Left lung (tissue), 10 donors: ENCODE results near the gene ZNF697. TPM values are rescaled to one million over a fixed set of nuclear protein-coding genes. Genes with fewer than 3 reads are reported as not detected.
"Not testable (repeated sequence)": the region's sequence is repeated elsewhere in the genome, so short reads cannot be mapped to it uniquely, and the experiment has no call there.

ENCODE experiments used
- ATAC-seq: fragments of 200-7000 bp; cut with Tn5 transposase; one replicate; pipeline ENCODE4 v1.9.1; 2020; ENCODE audit warnings: moderate library complexity
- DNase-seq, 4 donors: peaks; one replicate each; pipeline ENCODE4 v3.0.0-alpha.2; 2013 to 2020
- H3K27ac ChIP-seq, 2 donors: fragments of 200-600 bp; sonication (generic) in 1 of 2; one replicate each; pipeline versions ENCODE4 v1.5.0 to v1.8.0; 2020 to 2021
- H3K27me3 ChIP-seq, 2 donors: fragments of 200-600 bp; sonication (generic) in 1 of 2; one replicate each; pipeline versions ENCODE4 v1.5.0 to v1.8.0; 2020 to 2021
- H3K36me3 ChIP-seq, 2 donors: fragments of 200-600 bp; sonication (generic) in 1 of 2; one replicate each; pipeline versions ENCODE4 v1.5.0 to v1.8.0; 2020 to 2021
- H3K4me1 ChIP-seq, 2 donors: fragments of 200-600 bp; one replicate each; pipeline ENCODE4 v1.8.0; 2021
- H3K4me3 ChIP-seq, 2 donors: fragments of 200-600 bp; sonication (generic) in 1 of 2; one replicate each; pipeline versions ENCODE4 v1.5.0 to v1.8.0; 2020 to 2021; ENCODE audit warnings: mild to moderate bottlenecking in 1 of 2
- H3K9me3 ChIP-seq, 2 donors: fragments of 200-600 bp; sonication (generic) in 1 of 2; one replicate each; pipeline versions ENCODE4 v1.5.0 to v1.8.0; 2020 to 2021
- intact Hi-C, 2 donors: fragments of 100-400 bp; cut with DNase I; formaldehyde crosslinking; loops; one replicate each; pipeline versions ENCODE4 v1.11.2 to v1.14.2; 2022
- polyA plus RNA-seq, 6 donors: library from polyadenylated mRNA; unstranded; fragments of 120-200 nt; gene quantifications; one replicate each; pipeline ENCODE4 v1.2.1, GENCODE V29; 2013; ENCODE audit not compliant: insufficient read length in 6 of 6
- total RNA-seq, 2 donors: library from RNA; stranded (reverse); fragmentation: NEBNext Ultra II Directional; extraction: Animal tissue kit (Norgen Biotek cat#: 25700); gene quantifications; one replicate each; pipeline ENCODE4 v1.2.1, GENCODE V29; 2021
- TF ChIP-seq, protein P1 (sequence below), 2 donors: fragments of 200-600 bp; sonication (generic) in 1 of 2; IDR thresholded peaks; one replicate each; pipeline versions ENCODE4 v1.5.0 to v1.8.0; 2021; ENCODE audit warnings: antibody characterized with exemption in 2 of 2
- donor health status: DM: no; HTN: yes; CAD: no.
- donor health status: DM: no; HTN: no; CAD: no.

The ZNF697 gene
- total and polyA plus RNA-seq, 8 donors, result 8.0 to 27.2 (median 25.9) TPM

GRCh38 chr1:119573886-119574285 lies 74.2 kb downstream of the ZNF697 start:
- H3K27ac ChIP-seq, result no peak overlapping the region
- TF ChIP-seq, protein P1, sequence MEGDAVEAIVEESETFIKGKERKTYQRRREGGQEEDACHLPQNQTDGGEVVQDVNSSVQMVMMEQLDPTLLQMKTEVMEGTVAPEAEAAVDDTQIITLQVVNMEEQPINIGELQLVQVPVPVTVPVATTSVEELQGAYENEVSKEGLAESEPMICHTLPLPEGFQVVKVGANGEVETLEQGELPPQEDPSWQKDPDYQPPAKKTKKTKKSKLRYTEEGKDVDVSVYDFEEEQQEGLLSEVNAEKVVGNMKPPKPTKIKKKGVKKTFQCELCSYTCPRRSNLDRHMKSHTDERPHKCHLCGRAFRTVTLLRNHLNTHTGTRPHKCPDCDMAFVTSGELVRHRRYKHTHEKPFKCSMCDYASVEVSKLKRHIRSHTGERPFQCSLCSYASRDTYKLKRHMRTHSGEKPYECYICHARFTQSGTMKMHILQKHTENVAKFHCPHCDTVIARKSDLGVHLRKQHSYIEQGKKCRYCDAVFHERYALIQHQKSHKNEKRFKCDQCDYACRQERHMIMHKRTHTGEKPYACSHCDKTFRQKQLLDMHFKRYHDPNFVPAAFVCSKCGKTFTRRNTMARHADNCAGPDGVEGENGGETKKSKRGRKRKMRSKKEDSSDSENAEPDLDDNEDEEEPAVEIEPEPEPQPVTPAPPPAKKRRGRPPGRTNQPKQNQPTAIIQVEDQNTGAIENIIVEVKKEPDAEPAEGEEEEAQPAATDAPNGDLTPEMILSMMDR (IDR thresholded peaks at IDR 0.05), result no peak
- no peak for ATAC-seq
- no peaks in the 10 kb centered on the region for H3K9me3 ChIP-seq
- H3K4me3 ChIP-seq, result no peak overlapping the region
- no peaks in the 10 kb centered on the region for H3K36me3 ChIP-seq
- H3K4me1 ChIP-seq, result peaks cover 0 to 17% of the 10 kb centered on the region in 2 donors
- H3K27me3 ChIP-seq, result no peaks in the 10 kb centered on the region
- intact Hi-C loops, result no loop called here
- no peak for DNase-seq

DNA sequence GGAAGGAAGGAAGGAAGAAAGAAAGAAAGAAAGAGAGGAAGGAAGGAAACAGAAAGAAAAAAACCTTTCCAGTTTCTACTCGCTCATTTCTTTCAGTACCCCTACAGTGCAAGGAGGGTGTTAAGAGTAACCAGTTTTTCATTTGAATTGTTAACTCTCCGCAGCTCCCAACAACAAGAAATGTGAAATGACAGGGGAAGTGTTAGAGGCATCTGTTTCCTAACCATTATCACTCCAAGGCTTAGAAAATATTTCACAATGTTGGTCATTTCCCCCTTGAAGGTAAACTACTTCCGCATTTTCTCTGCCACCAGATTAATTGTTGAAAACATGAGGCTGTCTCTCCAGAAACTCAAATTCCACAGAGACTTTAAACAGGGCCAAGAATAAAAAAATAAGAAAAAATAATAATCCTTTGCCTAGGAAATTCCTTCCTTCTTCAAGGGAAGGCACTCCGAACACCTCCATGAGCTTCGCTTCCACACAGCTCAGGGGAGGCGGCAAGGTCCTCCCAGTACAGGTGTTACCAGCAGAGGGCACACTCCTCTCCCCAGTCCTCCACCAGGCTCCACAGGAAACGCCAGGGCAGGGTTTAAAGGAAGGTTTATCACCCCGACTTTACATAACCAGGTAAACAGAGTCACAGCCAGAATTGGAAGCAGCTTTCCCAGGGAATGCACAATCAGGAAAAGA lies 78.0 kb downstream of the ZNF697 start:
- intact Hi-C loops, H3K36me3 ChIP-seq, H3K4me3 ChIP-seq, H3K27me3 ChIP-seq, H3K9me3 ChIP-seq, DNase-seq: not testable (repeated sequence)
- Histone ChIP-seq H3K27ac (peak overlapping the region in 1 of 2 donors; percentile 33), H3K4me1 (peaks cover 0 to 28% of the 10 kb centered on the region in 2 donors)
- peak; percentile 44 for ATAC-seq

Other genes with a start within 250 kb of the ZNF697 start
- gene HSD3B2, start 233.1 kb downstream of the ZNF697 start, total RNA-seq, result not detected
- under 1 TPM in 3 of 6 donors, not detected in 3; 0.17 to 0.18 (median 0.18) TPM for gene HSD3B2, start 233.1 kb downstream of the ZNF697 start, polyA plus RNA-seq
- not detected for gene HSD3B1, start 141.1 kb downstream of the ZNF697 start, total RNA-seq
- 1 to 10 TPM in 1 of 6 donors, under 1 TPM in 4, not detected in 1; 0.54 to 1.1 (median 0.74) TPM for gene HSD3B1, start 141.1 kb downstream of the ZNF697 start, polyA plus RNA-seq
- gene PHGDH, start 63.7 kb upstream of the ZNF697 start, total RNA-seq, result 10 to 100 TPM; 31.9 to 98.3 TPM
- gene PHGDH, start 63.7 kb upstream of the ZNF697 start, polyA plus RNA-seq, result 100 to 1,000 TPM in 5 of 6 donors, 10 to 100 TPM in 1; 92.9 to 132 (median 112) TPM
- under 1 TPM in 1 of 2 donors, not detected in 1; 0.26 TPM for gene HMGCS2, start 120.6 kb upstream of the ZNF697 start, total RNA-seq
- 1 to 10 TPM in 3 of 6 donors, under 1 TPM in 3; 0.38 to 1.2 (median 0.80) TPM for gene HMGCS2, start 120.6 kb upstream of the ZNF697 start, polyA plus RNA-seq
- not detected for gene REG4, start 163.2 kb upstream of the ZNF697 start, total RNA-seq
- not detected for gene REG4, start 163.2 kb upstream of the ZNF697 start, polyA plus RNA-seq
- not detected for gene ADAM30, start 248.2 kb upstream of the ZNF697 start, total RNA-seq
- not detected for gene ADAM30, start 248.2 kb upstream of the ZNF697 start, polyA plus RNA-seq